GM18520 (cell line): ENCODE measurements around the gene NOTUM.

Experiments used
- ATAC-seq: cut with Tn5 transposase; IDR thresholded peaks from one replicate; pipeline ENCODE4 v1.9.1; 2021; ENCODE audit not compliant: unreplicated experiment

NOTUM gene

DNA sequence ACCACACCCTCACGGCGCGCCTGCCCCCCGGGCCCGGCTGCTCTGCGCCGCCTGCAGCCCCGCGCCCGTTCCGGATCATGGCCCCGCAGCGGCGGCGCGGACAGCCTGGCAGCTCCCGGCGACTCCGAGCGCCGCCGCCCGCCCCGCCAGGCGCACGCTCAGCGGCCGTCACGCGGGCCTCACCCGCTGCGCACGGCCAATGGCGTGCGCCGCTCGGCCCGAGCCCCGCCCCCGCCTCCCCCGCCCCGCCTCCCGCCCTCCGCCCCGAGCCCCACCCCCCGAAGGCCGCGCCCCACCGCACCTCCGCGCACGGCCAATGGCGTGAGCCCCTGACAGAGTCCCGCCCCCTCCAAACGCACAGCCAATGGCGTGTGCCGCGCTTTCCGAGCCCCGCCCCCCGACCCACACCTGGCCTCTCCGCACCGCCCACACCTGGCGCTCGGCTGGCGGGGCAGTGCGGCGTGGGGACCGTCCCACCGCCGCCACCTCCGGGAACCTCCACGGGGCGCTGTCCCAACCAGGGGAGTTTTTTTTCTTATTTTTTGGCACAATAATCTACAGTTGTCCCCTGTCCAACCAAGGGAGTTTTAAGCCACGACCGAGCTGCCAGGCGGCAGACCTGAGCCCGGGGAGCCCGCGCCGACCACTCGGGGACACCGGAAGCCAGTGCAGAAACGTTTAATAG, 49.6 kb downstream of the NOTUM start, which contains the start of gene PCYT2:
PCYT2 (minus strand) TSS at position 123 of the 685 bp plus-strand sequence; CDS start at position 79, 44 bp downstream.
- peak; percentile 55 for ATAC-seq

- ATAC-seq = peak; percentile 23
These were observed 50.1 kb downstream of the NOTUM start for GRCh38 chr17:81910840-81911276.

GRCh38 chr17:81909966-81910839, 50.8 kb downstream of the NOTUM start:
- no peak for ATAC-seq

GRCh38 chr17:81909231-81909630, 51.8 kb downstream of the NOTUM start:
- ATAC-seq = no peak

DNA sequence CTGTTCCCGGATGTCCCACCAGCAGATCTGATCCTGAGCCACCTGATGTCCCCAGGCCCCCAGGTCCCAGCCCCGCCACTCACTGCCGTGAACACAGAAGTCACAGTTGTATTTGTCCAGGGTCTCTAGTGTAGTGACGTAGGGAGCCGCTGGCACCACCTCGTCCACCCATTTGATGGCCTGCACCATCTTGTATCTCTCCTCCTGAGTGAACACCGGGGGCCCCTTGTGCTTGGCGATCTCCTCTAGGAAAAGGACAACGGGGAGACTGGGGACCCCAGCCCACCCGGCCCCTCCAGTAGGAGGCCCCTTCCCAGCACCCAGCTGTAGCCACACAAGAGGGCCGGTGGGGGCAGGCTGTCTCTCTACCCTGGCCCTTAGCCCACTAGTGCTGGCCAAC, 52.2 kb downstream of the NOTUM start:
- no peak for ATAC-seq

DNA sequence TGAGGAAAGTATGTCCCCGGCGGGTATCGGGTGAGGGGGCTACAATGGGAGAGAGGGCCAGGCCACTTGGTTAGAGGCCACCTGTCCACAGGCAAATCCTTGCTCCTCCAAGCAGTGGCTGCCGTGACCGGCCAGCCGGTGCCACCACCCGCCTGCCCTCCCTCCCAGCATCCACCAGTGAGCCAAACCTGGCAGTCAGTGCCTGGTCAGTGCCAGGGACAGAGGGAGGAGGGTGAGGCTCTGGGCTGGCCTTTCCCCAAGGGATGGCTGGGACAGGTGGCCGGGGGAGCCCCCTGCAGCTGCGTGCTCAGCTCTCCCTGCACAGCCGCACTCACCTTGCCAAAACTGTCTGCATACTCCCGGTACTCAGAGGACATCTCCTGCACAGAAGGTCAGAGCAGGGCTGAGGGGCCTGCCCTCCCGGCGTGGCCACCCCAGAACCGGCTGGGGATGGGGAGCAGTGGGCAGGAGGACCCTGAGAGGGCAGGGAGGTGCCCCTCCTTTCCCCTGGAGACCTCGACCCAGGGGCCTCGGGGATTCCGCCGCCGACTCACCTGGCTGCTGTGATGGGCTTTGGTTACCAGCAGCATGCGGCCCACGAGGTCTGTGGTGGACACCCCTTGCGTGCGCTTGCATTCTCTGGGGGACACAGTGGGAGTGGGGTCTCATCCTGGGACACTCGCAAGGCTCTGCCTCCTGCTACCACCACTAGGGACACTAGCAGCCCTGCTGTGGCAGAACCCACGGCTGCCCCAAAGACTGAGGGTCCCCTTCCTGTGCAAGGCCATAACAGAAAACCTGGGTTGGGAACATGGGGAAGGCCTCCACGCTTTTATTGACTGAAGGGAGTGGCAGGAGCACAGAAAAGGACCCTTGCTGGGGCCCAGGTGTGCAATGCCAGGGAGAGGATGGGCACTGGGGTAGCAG, 53.5 kb downstream of the NOTUM start:
- ATAC-seq = no peak

DNA sequence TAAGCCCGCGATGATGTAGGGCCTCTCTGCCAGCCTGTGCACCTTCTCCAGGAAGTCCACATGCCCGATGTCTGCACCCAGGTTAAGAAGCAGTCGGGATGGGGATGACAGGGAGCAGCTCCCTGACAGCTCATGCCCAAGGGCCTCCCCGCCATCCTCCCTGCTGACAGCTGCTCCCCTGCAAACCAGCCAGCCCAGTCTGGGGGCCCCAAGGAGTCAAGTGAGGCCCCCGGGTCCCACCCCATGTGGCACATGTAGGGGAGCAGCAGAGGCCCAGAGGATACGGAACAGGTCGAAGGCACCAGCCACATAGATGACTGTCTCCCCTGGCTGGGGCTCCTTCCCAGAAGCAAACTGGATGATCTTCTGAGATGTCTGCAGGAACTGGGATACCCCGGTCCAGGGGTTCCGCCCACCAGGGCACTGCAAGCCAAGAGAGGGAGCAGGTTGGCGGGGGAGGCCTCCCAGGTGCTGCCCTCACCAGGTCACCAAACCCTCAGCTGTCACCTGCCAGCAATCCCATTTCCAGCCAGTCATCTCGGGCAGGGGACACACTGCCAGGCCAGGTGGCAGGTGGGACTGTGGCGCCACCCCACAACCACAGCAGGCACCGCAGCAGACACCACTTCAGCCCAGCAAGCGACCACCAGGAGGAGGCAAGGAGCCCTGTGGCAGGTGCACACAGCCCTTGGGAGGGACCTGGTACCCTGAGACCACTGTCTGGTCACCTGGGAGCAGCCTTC, 54.3 kb downstream of the NOTUM start:
- no peak for ATAC-seq

DNA sequence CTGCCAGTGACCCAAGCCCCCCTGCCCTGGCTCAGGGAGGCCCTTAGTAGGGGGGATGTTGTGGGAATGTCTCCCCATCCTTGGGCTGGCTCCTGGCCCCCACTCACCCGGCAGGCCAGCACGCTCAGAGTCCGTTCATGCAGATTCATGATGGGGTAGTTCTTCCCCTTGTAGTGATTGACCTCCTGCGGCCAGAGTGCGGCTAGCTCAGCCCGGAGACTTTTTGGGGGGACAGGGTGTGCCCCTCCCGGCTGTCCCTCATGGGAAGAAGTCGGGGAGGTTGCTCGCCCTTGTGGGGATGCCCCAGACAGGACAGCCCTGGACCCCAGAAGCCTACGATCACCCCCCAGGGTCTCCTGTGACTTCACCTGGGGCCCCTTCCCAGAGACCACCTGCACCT, 55.0 kb downstream of the NOTUM start:
- no peak for ATAC-seq

GRCh38 chr17:81905424-81905875, 55.5 kb downstream of the NOTUM start:
- ATAC-seq = no peak

DNA sequence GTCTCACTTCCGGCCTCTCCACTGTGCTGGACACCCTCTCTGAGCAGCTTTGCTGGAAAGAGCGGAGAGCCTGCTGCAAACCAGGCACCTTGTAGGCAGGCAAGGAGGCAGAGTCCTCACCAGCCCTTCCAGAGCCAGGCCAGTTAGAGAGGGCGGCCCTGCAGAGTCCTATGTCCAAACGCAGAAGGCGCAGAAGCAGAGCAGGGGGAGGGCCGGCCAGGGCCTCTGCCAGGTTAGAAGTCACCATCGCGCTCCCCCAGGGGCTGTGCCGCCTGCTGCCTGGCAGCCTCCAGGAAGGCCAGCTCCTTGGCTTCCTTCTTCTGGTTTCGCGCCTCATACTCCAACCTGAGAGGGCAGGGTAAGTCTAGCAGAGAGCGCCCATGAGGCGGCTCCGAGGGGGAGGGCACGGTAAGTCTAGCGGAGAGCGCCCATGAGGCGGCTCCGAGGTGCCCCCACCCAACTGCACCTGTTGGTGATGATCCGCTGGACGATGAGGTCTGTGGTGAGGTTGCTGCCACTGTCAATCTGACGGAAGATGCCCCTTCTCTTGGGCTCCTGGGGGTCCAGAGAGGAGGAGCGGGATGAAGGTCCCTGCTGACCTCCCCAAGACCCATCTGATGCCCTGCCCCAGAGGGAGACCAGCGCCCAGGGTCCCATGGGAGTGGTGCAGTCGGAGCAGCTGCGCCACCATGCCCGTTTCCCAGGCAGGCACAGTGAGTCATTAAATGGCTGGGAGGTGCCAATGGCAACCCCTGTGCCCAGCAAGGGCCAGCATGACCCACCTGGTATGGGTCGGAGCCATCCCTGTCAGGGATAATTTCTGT, 56.2 kb downstream of the NOTUM start:
- ATAC-seq = no peak

- ATAC-seq = no peak
These were observed 56.9 kb downstream of the NOTUM start for GRCh38 chr17:81903896-81904599.

DNA sequence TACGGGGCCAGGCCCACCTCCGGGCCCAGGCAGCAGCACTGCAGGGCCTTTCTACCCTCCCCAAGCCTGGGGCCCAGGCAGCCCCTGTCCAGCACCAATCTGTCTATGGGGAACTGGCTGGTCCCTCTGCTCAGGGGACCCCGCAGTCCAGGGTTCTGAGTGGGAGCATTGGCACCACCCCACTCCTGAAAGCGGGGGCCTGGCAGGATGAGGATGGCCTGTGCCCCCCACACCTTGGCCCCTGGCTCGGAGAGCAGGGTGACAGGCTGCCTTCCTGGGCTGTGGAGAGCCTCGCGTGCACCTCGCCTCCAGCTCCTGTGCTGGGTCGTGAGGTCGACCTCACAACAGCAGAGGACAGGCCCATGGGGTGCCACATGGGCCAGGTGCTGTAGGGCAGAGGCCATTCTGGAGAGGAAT, 57.6 kb downstream of the NOTUM start:
- ATAC-seq = no peak

- no peak for ATAC-seq
These were observed 58.2 kb downstream of the NOTUM start for GRCh38 chr17:81902653-81903414.
